Activated naive CD4-positive, alpha-beta T cell treated with anti-CD3 and anti-CD28 coated beads, Interleukin-2, amount 10 ng/mL, durations not matched to agents 7 days and 5 days (primary cell): ENCODE measurements around the gene NME3.

ENCODE experiments used
- CTCF ChIA-PET: fragments of 350-600 bp; sonication (Branson Sonifier 250); formaldehyde crosslinking; loops from one replicate; lab custom pipeline; 2021; ENCODE audit warnings: antibody characterized with exemption; lab: Charles Lee
- DNase-seq: peaks from one replicate; pipeline ENCODE4 v3.0.0-alpha.2; 2020
- H3K27ac Mint-ChIP-seq: one replicate; pipeline ENCODE4 v1.8.0; 2021; ENCODE audit warnings: mild to moderate bottlenecking, moderate library complexity, mixed read lengths
- H3K27me3 Mint-ChIP-seq: one replicate; pipeline ENCODE4 v1.8.0; 2021; ENCODE audit warnings: mild to moderate bottlenecking, mixed read lengths
- H3K36me3 Mint-ChIP-seq: one replicate; pipeline ENCODE4 v1.8.0; 2021; ENCODE audit warnings: mixed read lengths
- H3K4me1 Mint-ChIP-seq: one replicate; pipeline ENCODE4 v1.8.0; 2021; ENCODE audit warnings: mixed read lengths
- H3K4me3 Mint-ChIP-seq: one replicate; pipeline ENCODE4 v1.8.0; 2021; ENCODE audit warnings: mild to moderate bottlenecking, moderate library complexity, mixed read lengths
- H3K9me3 Mint-ChIP-seq: one replicate; pipeline ENCODE4 v1.8.0; 2021; ENCODE audit warnings: mixed read lengths

Gene NME3

GRCh38 chr16:1772362-1772907 lies 1.1 kb upstream of the NME3 start, which contains the start of gene EME2:
TSS of gene EME2 (plus strand) at chr16:1772810. CDS start at chr16:1773228, 418 bp downstream.
- peak; percentile 66 for DNase-seq

GRCh38 chr16:1771864-1772361 lies 570 bp upstream of the NME3 start:
- H3K27me3 Mint-ChIP-seq: no peaks in the 10 kb centered on the region
- H3K27ac Mint-ChIP-seq: peak overlapping the region; percentile 97
- CTCF ChIA-PET: no interaction called here
- peaks cover 24% of the 10 kb centered on the region for H3K4me1 Mint-ChIP-seq
- peaks cover 13% of the 10 kb centered on the region for H3K36me3 Mint-ChIP-seq
- H3K4me3 Mint-ChIP-seq: peak overlapping the region; percentile 96
- H3K9me3 Mint-ChIP-seq: no peaks in the 10 kb centered on the region
- no peak for DNase-seq

More at GRCh38 chr16:1772362-1772907, 1.1 kb upstream of the NME3 start, which contains the start of gene EME2:
- CTCF ChIA-PET: interaction anchor here (0.8 kb wide), 1 partner anchor 10 kb away, joined by 5 read pairs; the partner anchor contains the start of genes NUBP2 and SPSB3
- peaks cover 24% of the 10 kb centered on the region for H3K4me1 Mint-ChIP-seq
- peaks cover 11% of the 10 kb centered on the region for H3K36me3 Mint-ChIP-seq
- peak within 1 kb of the TSS; percentile 96 for H3K4me3 Mint-ChIP-seq
- H3K27ac Mint-ChIP-seq: peak within 1 kb of the TSS; percentile 97
- H3K9me3 Mint-ChIP-seq: no peaks in the 10 kb centered on the region
- no peaks in the 10 kb centered on the region for H3K27me3 Mint-ChIP-seq

- peak overlapping the region; percentile 96 for H3K4me3 Mint-ChIP-seq
- H3K4me1 Mint-ChIP-seq: peaks cover 24% of the 10 kb centered on the region
- H3K36me3 Mint-ChIP-seq: peaks cover 13% of the 10 kb centered on the region
- H3K9me3 Mint-ChIP-seq: no peaks in the 10 kb centered on the region
- peak; percentile 50 for DNase-seq
- H3K27me3 Mint-ChIP-seq: no peaks in the 10 kb centered on the region
- peak overlapping the region; percentile 71 for H3K27ac Mint-ChIP-seq
- CTCF ChIA-PET: interaction anchor here (1.6 kb wide), 1 partner anchor 11 kb away, joined by 3 read pairs; no protein-coding TSS in a partner anchor
These were observed 785 bp downstream of the NME3 start for GRCh38 chr16:1770328-1771187.

- peak overlapping the region; percentile 68 for H3K27ac Mint-ChIP-seq
- H3K36me3 Mint-ChIP-seq: peaks cover 13% of the 10 kb centered on the region
- CTCF ChIA-PET: interaction anchor here (1.6 kb wide), 1 partner anchor 12 kb away, joined by 3 read pairs; no protein-coding TSS in a partner anchor
These were observed 1.7 kb downstream of the NME3 start for GRCh38 chr16:1769402-1770300.

GRCh38 chr16:1768767-1769401 lies 2.5 kb downstream of the NME3 start:
- no peak overlapping the region for H3K4me3 Mint-ChIP-seq
- CTCF ChIA-PET: interaction anchor here (0.8 kb wide), 1 partner anchor 100 kb away, joined by 3 read pairs; no protein-coding TSS in a partner anchor

More at GRCh38 chr16:1769402-1770300, 1.7 kb downstream of the NME3 start:
- Mint-ChIP-seq H3K27me3 (no peaks in the 10 kb centered on the region), H3K4me3 (peak overlapping the region; percentile 96), H3K9me3 (no peaks in the 10 kb centered on the region), H3K4me1 (peaks cover 16% of the 10 kb centered on the region)
- no peak for DNase-seq

GRCh38 chr16:1768061-1768766 lies 3.1 kb downstream of the NME3 start:
- Mint-ChIP-seq H3K9me3 (no peaks in the 10 kb centered on the region), H3K27me3 (no peaks in the 10 kb centered on the region), H3K4me3 (no peak overlapping the region), H3K4me1 (peaks cover 12% of the 10 kb centered on the region), H3K27ac (no peak overlapping the region), H3K36me3 (peaks cover 13% of the 10 kb centered on the region)
- DNase-seq: no peak
- CTCF ChIA-PET: interaction anchor here (0.8 kb wide), 1 partner anchor 101 kb away, joined by 3 read pairs; no protein-coding TSS in a partner anchor

More at GRCh38 chr16:1768767-1769401, 2.5 kb downstream of the NME3 start:
- H3K9me3 Mint-ChIP-seq: no peaks in the 10 kb centered on the region
- peaks cover 14% of the 10 kb centered on the region for H3K4me1 Mint-ChIP-seq
- no peak overlapping the region for H3K27ac Mint-ChIP-seq
- peaks cover 13% of the 10 kb centered on the region for H3K36me3 Mint-ChIP-seq
- no peaks in the 10 kb centered on the region for H3K27me3 Mint-ChIP-seq
- no peak for DNase-seq

- Mint-ChIP-seq H3K27me3 (no peaks in the 10 kb centered on the region), H3K27ac (no peak overlapping the region), H3K4me1 (peaks cover 12% of the 10 kb centered on the region), H3K36me3 (peaks cover 11% of the 10 kb centered on the region), H3K9me3 (no peaks in the 10 kb centered on the region), H3K4me3 (no peak overlapping the region)
- CTCF ChIA-PET: no interaction called here
- DNase-seq: no peak
These were observed 4.0 kb downstream of the NME3 start for GRCh38 chr16:1767116-1767994.

- peaks cover 6% of the 10 kb centered on the region for H3K4me1 Mint-ChIP-seq
- no peak overlapping the region for H3K27ac Mint-ChIP-seq
- H3K27me3 Mint-ChIP-seq: no peaks in the 10 kb centered on the region
- no peak for DNase-seq
- H3K36me3 Mint-ChIP-seq: peaks cover 8% of the 10 kb centered on the region
- CTCF ChIA-PET: no interaction called here
- no peaks in the 10 kb centered on the region for H3K9me3 Mint-ChIP-seq
- no peak overlapping the region for H3K4me3 Mint-ChIP-seq
These were observed 4.6 kb downstream of the NME3 start for GRCh38 chr16:1766701-1767100.

GRCh38 chr16:1766231-1766630 lies 5.1 kb downstream of the NME3 start:
- Mint-ChIP-seq H3K27ac (no peak overlapping the region), H3K9me3 (no peaks in the 10 kb centered on the region), H3K4me3 (no peak overlapping the region), H3K4me1 (peaks cover 5% of the 10 kb centered on the region), H3K27me3 (no peaks in the 10 kb centered on the region), H3K36me3 (peaks cover 10% of the 10 kb centered on the region)
- CTCF ChIA-PET: no interaction called here
- no peak for DNase-seq

- no peak overlapping the region for H3K4me3 Mint-ChIP-seq
- H3K9me3 Mint-ChIP-seq: no peaks in the 10 kb centered on the region
- H3K4me1 Mint-ChIP-seq: peaks cover 5% of the 10 kb centered on the region
- no peak overlapping the region for H3K27ac Mint-ChIP-seq
- no peaks in the 10 kb centered on the region for H3K27me3 Mint-ChIP-seq
- CTCF ChIA-PET: no interaction called here
- DNase-seq: no peak
- H3K36me3 Mint-ChIP-seq: peaks cover 12% of the 10 kb centered on the region
These were observed 5.5 kb downstream of the NME3 start for GRCh38 chr16:1765826-1766225.

GRCh38 chr16:1764971-1765370 lies 6.4 kb downstream of the NME3 start:
- CTCF ChIA-PET: no interaction called here
- peaks cover under 1% of the 10 kb centered on the region for H3K4me1 Mint-ChIP-seq
- H3K36me3 Mint-ChIP-seq: peaks cover 15% of the 10 kb centered on the region
- no peak for DNase-seq
- no peak overlapping the region for H3K27ac Mint-ChIP-seq
- H3K9me3 Mint-ChIP-seq: no peaks in the 10 kb centered on the region
- H3K4me3 Mint-ChIP-seq: no peak overlapping the region
- no peaks in the 10 kb centered on the region for H3K27me3 Mint-ChIP-seq
